Fibroblast of lung (primary cell): ENCODE results near the gene TOX2. TPM values are rescaled to one million over a fixed set of nuclear protein-coding genes. Genes with fewer than 3 reads are reported as not detected.
A peak's percentile ranks its signal among the peaks of the same experiment; 100 is the strongest.

Experiments
- DNase-seq, 2 donors: peaks; one replicate each; pipeline versions ENCODE4 v3.0.0 to v3.0.0-alpha.2; 2010; ENCODE audit warnings: low read depth in 2 of 2
- H2AFZ ChIP-seq: 2 replicates; pipeline ENCODE4 v1.5.1; 2012; ENCODE audit warnings: low read length, control low read depth, inconsistent platforms
- H3K27ac ChIP-seq: 2 replicates; pipeline ENCODE4 v1.5.1; 2011; ENCODE audit warnings: low read length, control low read depth; ENCODE audit not compliant: insufficient read depth
- H3K27me3 ChIP-seq: 2 replicates; pipeline ENCODE4 v1.5.1; 2011; ENCODE audit warnings: mild to moderate bottlenecking, low read length; ENCODE audit not compliant: control insufficient read depth, insufficient read depth
- H3K36me3 ChIP-seq: 2 replicates; pipeline ENCODE4 v1.5.1; 2011; ENCODE audit warnings: low read length; ENCODE audit not compliant: control insufficient read depth, insufficient read depth
- H3K4me1 ChIP-seq: 2 replicates; pipeline ENCODE4 v1.5.1; 2011; ENCODE audit warnings: low read length; ENCODE audit not compliant: control insufficient read depth, insufficient read depth; ENCODE audit errors: extremely low read depth
- H3K4me2 ChIP-seq: 2 replicates; pipeline ENCODE4 v1.5.1; 2011; ENCODE audit warnings: low read length, control low read depth; ENCODE audit not compliant: insufficient read depth; ENCODE audit errors: extremely low read depth
- H3K4me3 ChIP-seq, 4 experiments: fragments of 200-600 bp in 1 of 4; sonication (generic) in 1 of 4; replicated peaks in 1 of 4; 2 replicates each; pipeline ENCODE4 v1.5.1; 2011 to 2016; ENCODE audit warnings: low read length in 4 of 4, low read depth in 3 of 4, mild to moderate bottlenecking in 3 of 4, control low read depth in 2 of 4, inconsistent platforms in 1 of 4, mixed read lengths in 1 of 4; ENCODE audit not compliant: insufficient read depth in 1 of 4; ENCODE audit errors: control extremely low read depth in 1 of 4
- H3K79me2 ChIP-seq: 2 replicates; pipeline ENCODE4 v1.5.1; 2012; ENCODE audit warnings: mild to moderate bottlenecking, low read length, inconsistent platforms; ENCODE audit not compliant: control insufficient read depth, insufficient read depth
- H3K9ac ChIP-seq: 2 replicates; pipeline ENCODE4 v1.5.1; 2011; ENCODE audit warnings: mild to moderate bottlenecking, low read length, control low read depth; ENCODE audit not compliant: insufficient read depth
- H3K9me3 ChIP-seq: 2 replicates; pipeline ENCODE4 v1.5.1; 2012; ENCODE audit warnings: low read depth, low read length; ENCODE audit not compliant: control insufficient read depth, insufficient read depth
- H4K20me1 ChIP-seq: 2 replicates; pipeline ENCODE4 v1.5.1; 2011; ENCODE audit warnings: low read length; ENCODE audit not compliant: control insufficient read depth, insufficient read depth; ENCODE audit errors: extremely low read depth
- EZH2 ChIP-seq: IDR thresholded peaks from 2 replicates; pipeline ENCODE4 v1.5.1; 2012; ENCODE audit warnings: low read length, control low read depth, mild to moderate bottlenecking; ENCODE audit errors: missing control alignments
- polyA plus RNA-seq, 2 donors: library from polyadenylated mRNA; depleted of rRNA in 1 of 2; stranded (reverse) in 1 of 2; unstranded in 1 of 2; fragments of >200 nt; gene quantifications; 2 replicates each; pipeline ENCODE4 v1.2.1, GENCODE V29; 2011 to 2012; ENCODE audit warnings: missing spikeins in 1 of 2
- total RNA-seq: library from RNA; depleted of rRNA; stranded (reverse); fragments of >200 nt; gene quantifications from 2 replicates; pipeline ENCODE4 v1.2.1, GENCODE V29; 2014
- TF ChIP-seq, protein P1 (sequence below), 2 donors: IDR thresholded peaks in 1 of 2; conservative IDR thresholded peaks in 1 of 2; 1 replicate in 1 of 2; 2 replicates in 1 of 2; pipeline ENCODE4 v1.5.1; 2011 to 2012; ENCODE audit warnings: low read length in 2 of 2, control low read depth in 1 of 2, inconsistent platforms in 1 of 2, low read depth in 1 of 2, mild to moderate bottlenecking in 1 of 2

Gene TOX2
- total and polyA plus RNA-seq, 2 donors (not counting 1 experiment from before 2014, with no cell fraction given): 5.9 to 9.6 TPM

DNA sequence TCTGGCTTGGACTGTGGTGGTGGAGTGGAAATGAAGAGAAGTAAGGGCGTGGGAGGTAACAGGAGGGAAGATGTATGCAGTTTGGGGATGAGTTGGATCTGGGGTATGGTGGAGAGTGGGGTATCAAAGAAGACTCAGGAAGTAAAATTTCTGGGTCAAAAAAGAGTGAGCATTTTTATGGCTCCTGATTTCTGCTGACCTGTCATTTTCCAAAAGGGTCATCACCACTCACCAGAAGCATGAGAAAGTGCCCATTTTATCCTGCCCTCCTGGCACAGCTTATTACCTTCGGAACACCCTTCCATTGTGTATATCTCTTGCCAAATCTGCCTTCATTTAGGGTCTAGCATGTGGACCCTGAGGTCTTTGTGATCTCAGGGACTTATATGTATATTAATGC is 17.3 kb downstream of the TOX2 start:
- Histone ChIP-seq H3K4me3 (no peak overlapping the region), H4K20me1 (no peaks in the 10 kb centered on the region), H3K9ac (no peak overlapping the region), H3K9me3 (no peaks in the 10 kb centered on the region), H3K4me1 (peaks cover 6% of the 10 kb centered on the region), H3K79me2 (peaks cover 30% of the 10 kb centered on the region), H3K4me2 (no peak overlapping the region), H3K27ac (no peak overlapping the region), H3K36me3 (peaks cover 1% of the 10 kb centered on the region), H2AFZ (no peak overlapping the region), H3K27me3 (no peaks in the 10 kb centered on the region)
- TF ChIP-seq EZH2: no peak
- TF ChIP-seq, protein P1, sequence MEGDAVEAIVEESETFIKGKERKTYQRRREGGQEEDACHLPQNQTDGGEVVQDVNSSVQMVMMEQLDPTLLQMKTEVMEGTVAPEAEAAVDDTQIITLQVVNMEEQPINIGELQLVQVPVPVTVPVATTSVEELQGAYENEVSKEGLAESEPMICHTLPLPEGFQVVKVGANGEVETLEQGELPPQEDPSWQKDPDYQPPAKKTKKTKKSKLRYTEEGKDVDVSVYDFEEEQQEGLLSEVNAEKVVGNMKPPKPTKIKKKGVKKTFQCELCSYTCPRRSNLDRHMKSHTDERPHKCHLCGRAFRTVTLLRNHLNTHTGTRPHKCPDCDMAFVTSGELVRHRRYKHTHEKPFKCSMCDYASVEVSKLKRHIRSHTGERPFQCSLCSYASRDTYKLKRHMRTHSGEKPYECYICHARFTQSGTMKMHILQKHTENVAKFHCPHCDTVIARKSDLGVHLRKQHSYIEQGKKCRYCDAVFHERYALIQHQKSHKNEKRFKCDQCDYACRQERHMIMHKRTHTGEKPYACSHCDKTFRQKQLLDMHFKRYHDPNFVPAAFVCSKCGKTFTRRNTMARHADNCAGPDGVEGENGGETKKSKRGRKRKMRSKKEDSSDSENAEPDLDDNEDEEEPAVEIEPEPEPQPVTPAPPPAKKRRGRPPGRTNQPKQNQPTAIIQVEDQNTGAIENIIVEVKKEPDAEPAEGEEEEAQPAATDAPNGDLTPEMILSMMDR (conservative IDR thresholded peaks at IDR 0.05 in 1 of 2, IDR thresholded peaks at IDR 0.05 in 1 of 2; ENCODE audit: low read depth in 1 of 2, low read length in 2 of 2): no peak
- DNase-seq: no peak

DNA sequence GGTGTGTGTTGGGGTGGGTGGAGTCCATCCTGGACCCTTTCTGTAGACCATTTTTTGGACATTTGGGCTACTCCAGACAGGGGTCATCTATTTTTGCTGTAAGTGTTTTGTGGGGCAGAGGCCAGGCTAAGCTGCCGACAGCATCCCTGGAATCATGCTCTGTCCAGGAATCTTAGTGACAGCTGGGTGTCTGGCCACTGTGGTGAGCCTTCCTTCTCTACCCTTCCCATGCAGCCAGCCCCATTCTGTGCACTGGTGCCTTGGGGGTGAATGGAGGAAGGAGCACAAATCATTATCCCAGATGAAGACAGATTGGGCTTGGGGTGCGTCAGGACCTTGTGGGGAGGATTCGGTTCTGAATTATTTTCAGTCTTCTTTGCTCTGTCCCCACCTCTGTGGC is 20.2 kb downstream of the TOX2 start:
- H3K4me3 ChIP-seq: no peak overlapping the region
- no peak overlapping the region for H3K4me2 ChIP-seq
- peaks cover 29% of the 10 kb centered on the region for H3K79me2 ChIP-seq
- H2AFZ ChIP-seq: no peak overlapping the region
- H3K36me3 ChIP-seq: no peaks in the 10 kb centered on the region
- H3K4me1 ChIP-seq: peaks cover 28% of the 10 kb centered on the region
- H3K9me3 ChIP-seq: no peaks in the 10 kb centered on the region
- no peaks in the 10 kb centered on the region for H3K27me3 ChIP-seq
- no peak overlapping the region for H3K27ac ChIP-seq
- no peak overlapping the region for H3K9ac ChIP-seq
- DNase-seq: no peak
- TF ChIP-seq, protein P1 (conservative IDR thresholded peaks at IDR 0.05 in 1 of 2, IDR thresholded peaks at IDR 0.05 in 1 of 2; ENCODE audit: low read depth in 1 of 2, low read length in 2 of 2): no peak
- no peak for TF ChIP-seq EZH2
- H4K20me1 ChIP-seq: no peaks in the 10 kb centered on the region

DNA sequence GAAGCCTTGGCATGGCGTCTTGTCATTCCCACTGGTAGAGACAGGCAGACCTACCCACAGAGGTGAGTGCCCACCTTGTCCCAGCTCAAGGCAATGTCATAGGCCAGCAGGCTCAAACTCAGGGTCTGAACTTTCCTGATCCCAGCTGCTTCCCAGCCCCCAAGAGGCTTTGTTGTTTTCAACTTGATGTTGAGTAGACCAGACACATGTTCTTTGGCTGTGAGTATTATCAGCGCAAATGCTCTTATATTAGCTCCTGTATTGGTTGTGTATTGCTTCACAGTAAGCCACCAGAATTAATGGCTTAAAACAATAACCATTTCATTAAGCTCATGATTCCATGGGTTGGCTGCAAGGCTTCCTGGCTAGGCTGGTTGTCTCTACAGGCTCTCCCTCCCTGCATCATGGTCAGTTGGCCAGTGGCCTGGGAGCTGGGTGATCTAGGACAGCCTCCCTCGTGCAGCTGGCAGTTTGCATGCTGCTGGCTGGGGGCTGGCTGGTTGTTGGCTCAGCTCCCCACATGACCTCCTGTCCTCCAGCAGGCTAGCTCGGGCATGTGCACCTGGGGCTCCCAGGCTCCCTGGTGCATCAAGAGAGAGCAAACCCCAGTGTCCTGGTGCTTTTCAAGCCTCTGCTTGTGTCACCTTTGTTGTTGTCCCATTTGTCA is 21.6 kb downstream of the TOX2 start:
- H3K36me3 ChIP-seq: no peaks in the 10 kb centered on the region
- no peak overlapping the region for H3K4me3 ChIP-seq
- no peak overlapping the region for H3K27ac ChIP-seq
- H3K9ac ChIP-seq: no peak overlapping the region
- peaks cover 37% of the 10 kb centered on the region for H3K4me1 ChIP-seq
- peaks cover 28% of the 10 kb centered on the region for H3K79me2 ChIP-seq
- TF ChIP-seq, protein P1 (conservative IDR thresholded peaks at IDR 0.05 in 1 of 2, IDR thresholded peaks at IDR 0.05 in 1 of 2; ENCODE audit: low read depth in 1 of 2, low read length in 2 of 2): no peak
- no peak for TF ChIP-seq EZH2
- H3K4me2 ChIP-seq: no peak overlapping the region
- H2AFZ ChIP-seq: no peak overlapping the region
- no peaks in the 10 kb centered on the region for H3K9me3 ChIP-seq
- no peaks in the 10 kb centered on the region for H4K20me1 ChIP-seq
- H3K27me3 ChIP-seq: no peaks in the 10 kb centered on the region
- DNase-seq: peak; percentile 36 to 74
